Kidney capillary endothelial cell (primary cell): Measurements from ENCODE around the gene ATL3.
"Not testable (repeated sequence)": the region's sequence is repeated elsewhere in the genome, so short reads cannot be mapped to it uniquely, and the experiment has no call there.

ENCODE experiments used
- DNase-seq: peaks from one replicate; pipeline ENCODE4 v3.0.0-alpha.2; 2018; ENCODE audit warnings: low spot score

The ATL3 gene

DNA sequence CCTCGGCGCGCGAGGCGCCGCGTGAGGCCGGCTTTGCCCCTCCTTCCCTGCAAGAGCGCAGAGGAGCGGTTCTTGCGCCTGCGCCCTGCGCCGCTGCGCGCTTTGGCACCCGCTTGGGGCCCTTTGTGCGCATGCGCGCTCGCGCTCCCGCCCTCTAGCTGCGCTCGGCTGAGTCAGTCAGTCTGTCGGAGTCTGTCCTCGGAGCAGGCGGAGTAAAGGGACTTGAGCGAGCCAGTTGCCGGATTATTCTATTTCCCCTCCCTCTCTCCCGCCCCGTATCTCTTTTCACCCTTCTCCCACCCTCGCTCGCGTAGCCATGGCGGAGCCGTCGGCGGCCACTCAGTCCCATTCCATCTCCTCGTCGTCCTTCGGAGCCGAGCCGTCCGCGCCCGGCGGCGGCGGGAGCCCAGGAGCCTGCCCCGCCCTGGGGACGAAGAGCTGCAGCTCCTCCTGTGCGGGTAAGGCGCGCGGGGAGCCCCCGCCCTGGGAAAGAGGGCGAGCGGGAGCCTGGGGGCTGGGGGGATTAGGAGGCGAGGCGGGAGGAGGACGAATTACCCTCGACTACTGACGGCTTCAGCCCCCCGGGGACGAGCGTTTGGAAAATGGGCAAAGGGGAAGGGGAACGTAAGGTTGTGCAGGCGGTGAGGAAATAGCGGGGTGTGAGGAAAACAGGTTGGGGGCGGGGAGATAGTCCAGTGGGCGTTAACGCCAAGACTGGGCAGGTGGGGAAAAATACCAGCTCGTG, 10.3 kb upstream of the ATL3 start, which contains the start of gene RTN3:
TSS of gene RTN3 (plus strand) at position 180 of the 745 bp plus-strand sequence. CDS start at position 317, 137 bp downstream.
- DNase-seq: peak; percentile 100

- DNase-seq: no peak
Measured at GRCh38 chr11:63680834-63681320, 9.7 kb upstream of the ATL3 start.

DNA sequence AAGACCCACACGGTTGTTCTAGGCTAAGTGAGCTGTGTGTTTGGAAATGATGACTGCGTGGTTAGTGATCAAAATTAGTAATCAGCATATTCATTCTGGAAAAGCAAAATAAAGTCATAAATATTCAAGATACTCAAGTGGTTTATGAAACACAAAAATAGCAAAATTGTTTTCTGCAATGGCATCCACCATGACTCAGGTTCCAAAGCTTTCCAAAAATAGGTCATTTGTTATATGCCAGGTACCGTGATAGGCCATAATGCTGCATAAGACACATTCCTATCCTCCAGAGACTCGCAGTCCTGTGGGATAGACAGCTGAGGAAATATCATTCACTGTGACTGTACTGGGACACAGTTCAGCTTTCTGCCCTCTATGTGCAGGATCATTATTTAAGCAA, 2.4 kb upstream of the ATL3 start:
- DNase-seq: peak; percentile 60

DNA sequence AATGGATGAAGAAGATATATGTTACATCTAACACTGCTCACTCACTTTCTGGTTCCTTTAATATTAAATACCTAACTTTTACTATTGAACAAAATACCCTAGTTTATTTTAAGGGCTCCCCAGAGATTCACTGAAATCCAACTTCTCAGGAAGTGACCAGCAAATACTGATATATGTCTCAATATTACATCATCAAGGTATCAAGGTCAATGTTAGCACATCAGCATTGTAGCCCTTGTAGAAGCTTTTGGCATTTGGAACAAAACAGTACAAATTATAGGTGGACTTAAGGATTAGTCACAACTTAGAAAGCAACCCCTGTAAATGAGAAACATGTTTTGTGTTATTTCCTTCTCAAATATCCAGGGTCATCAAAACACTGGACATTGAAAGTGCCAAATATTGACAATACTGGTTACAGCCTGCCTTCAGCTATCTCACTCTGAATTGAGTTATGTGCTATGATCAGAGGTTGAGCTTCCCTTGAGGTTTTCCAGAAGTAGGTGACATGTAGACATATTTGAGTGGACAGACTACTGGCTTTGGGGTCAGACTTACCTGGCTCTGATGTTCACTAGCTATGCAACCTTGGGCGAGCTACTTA, 1.9 kb upstream of the ATL3 start:
- no peak for DNase-seq

DNA sequence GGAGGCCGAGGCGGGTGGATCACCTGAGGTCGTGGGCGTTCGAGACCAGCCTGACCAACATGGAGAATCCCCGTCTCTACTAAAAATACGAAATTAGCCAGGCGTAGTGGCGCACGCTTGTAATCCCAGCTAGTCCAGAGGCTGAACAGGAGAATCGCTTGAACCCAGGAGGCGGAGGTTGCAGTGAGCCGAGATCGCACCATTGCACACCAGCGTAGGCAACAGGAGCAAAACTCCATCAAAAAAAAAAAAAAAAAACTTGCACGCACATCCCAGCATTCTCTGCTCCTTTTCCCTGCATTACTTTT, 934 bp upstream of the ATL3 start:
- DNase-seq: no peak

- peak; percentile 40 for DNase-seq
Measured at GRCh38 chr11:63670433-63671321, 499 bp downstream of the ATL3 start.

DNA sequence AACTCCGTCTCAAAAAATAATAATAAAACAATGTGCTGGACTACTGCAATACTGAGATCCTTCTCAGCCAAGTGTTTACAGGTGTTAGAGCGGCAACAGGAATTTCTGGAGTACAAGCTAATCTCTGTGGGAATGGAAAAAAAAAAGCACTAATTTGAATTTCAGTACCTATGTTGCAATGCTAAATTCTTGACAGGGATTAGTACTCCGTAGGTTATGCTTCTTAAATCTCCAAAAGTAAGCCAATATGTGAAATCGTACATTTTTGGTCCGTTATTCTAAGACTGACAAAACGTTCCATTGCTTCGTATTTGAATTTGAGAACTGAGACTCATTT, 1.1 kb downstream of the ATL3 start:
- no peak for DNase-seq

- peak; percentile 81 for DNase-seq
Measured at GRCh38 chr11:63667995-63668795, 3.0 kb downstream of the ATL3 start.

GRCh38 chr11:63666874-63667273, 4.3 kb downstream of the ATL3 start:
- DNase-seq: no peak

DNA sequence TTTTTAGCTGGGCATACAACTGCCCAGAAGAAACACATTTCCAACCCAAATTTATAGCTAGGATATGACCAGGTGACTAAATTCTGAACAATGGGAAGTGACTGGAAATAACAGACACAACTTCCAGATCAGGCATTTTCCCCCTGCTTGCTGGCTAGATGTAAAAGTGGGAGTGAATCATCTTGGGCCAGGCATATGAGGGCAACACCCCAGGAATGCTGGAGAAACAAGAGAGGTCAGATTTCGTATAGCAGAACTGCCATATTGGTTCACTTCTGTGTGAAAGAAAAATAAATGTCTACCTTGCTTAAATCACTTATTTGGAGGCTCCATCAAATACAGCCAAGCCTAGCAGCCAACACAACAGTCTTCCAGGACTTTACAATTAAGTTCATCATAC, 7.4 kb downstream of the ATL3 start:
- peak; percentile 74 for DNase-seq

DNA sequence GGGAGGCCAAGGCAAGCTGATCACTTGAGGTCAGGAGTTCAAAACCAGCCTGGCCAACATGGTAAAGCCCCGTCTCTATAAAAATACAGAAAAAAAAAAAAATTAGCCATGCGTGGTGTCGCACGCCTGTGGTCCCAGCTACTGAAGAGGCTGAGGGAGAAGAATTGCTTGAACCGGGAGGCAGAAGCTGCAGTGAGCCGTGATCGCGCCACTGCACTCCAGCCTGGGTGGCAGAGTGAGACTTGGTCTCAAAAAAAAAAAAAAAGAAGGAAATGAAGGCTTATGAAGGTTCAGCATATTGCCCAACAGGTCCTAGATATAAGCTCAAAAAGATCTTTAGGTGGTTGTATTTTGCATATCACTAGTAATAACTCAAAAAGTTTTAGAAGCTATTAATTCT, 10.2 kb downstream of the ATL3 start:
- no peak for DNase-seq

- no peak for DNase-seq
Measured at GRCh38 chr11:63652671-63653070, 18.5 kb downstream of the ATL3 start.

GRCh38 chr11:63643205-63643604, 28.0 kb downstream of the ATL3 start:
- no peak for DNase-seq

DNA sequence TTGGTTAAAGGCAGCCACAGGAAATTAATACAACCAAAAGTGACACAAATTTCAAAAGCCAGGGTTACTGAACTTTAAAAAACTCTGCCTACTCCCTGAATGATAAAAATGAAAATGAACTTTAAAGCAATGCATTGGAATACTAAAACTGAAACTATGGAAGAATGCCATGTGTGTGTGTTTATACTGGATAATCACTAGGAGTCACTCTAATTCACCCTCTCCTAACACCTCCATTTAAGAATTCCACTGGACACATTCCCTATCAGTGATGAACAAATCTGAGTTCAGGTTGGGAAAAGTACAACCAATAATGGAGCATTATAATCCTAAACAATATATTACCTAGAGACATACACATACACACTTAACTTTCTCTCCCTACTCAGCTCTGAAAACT, 29.4 kb downstream of the ATL3 start:
- DNase-seq: no peak

DNA sequence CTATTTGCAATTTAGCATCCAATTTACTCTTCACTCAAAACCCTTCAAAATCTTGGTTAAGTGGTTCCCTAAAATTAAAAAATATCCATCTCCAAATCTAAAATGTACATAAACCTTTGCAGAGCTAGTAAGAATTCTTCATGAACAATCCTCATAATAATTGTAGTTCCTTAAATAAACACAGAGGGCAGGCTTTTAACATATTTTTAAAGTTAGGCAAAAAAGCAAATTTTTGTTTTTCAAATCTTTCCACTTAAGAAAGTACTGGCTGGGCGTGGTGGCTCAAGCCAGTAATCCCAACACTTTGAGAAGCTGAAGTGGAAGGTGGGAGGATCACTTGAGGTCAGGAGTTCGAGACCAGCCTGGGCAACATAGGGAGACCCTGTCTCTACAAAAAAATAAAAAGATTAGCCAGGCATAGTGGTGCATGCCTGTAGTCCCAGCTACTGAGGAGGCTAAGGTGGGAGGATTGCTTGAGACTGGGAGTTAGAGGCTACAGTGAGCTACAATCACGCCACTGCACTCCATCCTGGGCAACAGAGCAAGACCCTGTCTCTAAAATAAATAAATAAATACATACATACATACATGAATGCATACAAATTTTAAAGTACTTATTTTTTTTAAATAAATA, 31.9 kb downstream of the ATL3 start:
- DNase-seq: peak; percentile 15

GRCh38 chr11:63638436-63638835, 32.7 kb downstream of the ATL3 start:
- not testable (repeated sequence) for DNase-seq

- DNase-seq: peak; percentile 47
Measured at GRCh38 chr11:63635762-63636465, 35.3 kb downstream of the ATL3 start.

GRCh38 chr11:63629426-63629825, 41.8 kb downstream of the ATL3 start:
- DNase-seq: no peak

DNA sequence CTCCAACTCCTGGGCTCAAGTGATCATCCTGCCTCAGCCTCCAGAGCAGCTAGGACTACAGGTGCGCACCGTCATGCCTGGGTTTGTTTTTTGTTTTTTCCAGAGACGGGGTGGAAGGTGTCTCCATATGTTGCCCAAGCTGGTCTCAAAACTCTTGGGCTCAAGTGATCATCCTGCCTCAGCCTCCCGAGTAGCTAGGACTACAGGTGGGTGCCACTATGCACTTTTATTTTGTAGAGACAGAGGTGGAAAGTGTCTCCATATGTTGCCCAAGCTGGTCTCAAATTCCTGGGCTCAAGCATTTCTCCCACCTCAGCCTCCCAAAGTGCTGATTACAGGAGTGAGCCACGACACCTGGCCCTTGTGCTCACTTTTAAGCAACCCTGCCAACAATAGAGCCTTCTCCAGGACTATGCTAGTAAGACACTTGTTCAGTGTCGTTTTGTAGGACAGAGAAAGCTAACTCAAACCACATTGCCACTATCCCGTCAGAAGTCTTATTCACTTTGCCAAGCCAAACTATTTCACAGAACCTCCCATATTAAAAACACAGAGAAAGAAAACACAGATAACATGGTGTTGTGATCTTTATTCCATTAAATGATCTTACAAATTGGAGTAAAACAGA, 47.5 kb downstream of the ATL3 start:
- DNase-seq: no peak

- DNase-seq: no peak
Measured at GRCh38 chr11:63622323-63622722, 48.9 kb downstream of the ATL3 start.
